HG02852 (cell line): ENCODE data around the gene MAN2A1.

ENCODE experiments used
- ATAC-seq: cut with Tn5 transposase; IDR thresholded peaks from one replicate; pipeline ENCODE4 v1.9.1; 2021; ENCODE audit warnings: mild to moderate bottlenecking, moderate library complexity; ENCODE audit not compliant: unreplicated experiment

MAN2A1 gene

DNA sequence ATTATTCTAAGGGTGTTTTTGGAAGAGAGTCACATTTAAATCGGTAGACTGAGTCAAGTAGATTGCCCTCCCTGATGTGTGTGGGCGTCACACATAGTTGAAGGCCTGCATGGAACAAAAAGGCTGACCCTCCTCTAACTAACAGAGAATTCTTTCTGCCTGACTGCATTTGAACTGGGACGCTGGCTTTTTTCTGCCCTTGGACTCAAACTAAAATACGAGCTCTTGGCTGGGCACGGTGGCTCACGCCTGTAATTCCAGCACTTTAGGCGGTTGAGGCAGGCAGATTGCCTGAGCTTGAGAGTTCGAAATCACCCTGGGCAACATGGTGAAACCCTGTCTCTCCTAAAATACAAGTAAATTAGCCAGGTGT is 209.4 kb downstream of the MAN2A1 start:
- no peak for ATAC-seq

DNA sequence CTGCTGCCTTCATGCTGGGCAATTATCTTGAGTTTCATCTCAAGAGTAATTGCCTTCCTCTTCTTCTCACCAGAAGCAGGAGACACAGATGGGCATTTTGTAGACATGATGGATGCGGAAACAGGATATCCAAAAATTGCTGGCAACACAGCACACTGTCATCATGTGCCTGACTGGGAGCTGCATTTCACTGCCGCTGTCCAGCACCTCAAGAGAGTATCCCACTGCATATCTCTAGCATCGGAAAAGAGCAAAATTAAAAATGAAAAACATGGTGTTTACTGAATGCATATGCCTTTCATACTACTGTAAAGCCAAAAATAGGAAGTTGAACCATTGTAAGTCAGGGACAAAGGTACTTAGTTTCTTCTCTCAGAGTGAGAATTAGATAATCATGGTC is 210.7 kb downstream of the MAN2A1 start:
- ATAC-seq = no peak

DNA sequence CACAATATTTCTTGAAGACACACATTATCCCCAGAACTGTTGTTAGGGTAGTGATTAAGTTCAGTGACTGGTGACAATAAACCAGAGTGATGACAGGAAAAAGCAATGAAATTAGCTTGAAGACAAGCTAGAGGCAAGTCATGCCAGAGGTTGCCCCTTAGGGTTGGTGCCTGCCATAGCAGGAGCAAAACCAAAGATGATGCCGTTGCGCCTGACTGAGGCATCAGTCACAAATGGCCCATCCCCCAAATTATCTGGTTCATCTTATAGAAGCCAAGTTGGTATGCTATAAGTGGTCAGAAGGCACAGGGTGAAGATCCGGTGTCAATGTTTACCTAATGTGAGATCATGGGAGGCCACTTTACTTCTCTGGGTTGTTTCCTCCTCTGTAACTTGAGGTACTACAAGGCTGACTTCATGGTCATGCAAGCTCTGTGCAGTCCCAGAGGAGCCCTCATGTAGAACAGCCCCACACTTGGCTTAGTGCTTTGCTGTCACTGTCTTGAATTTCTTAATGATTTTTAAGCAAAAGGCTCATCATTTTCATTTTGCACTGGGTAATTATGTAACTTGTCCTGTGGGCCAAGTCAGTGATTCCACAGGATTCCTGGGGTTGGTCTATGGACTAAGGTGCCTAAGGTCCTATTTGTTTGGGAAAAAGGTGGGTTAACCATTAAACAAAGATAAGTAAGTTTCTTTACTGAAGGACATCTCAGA is 211.3 kb downstream of the MAN2A1 start:
- ATAC-seq = no peak

DNA sequence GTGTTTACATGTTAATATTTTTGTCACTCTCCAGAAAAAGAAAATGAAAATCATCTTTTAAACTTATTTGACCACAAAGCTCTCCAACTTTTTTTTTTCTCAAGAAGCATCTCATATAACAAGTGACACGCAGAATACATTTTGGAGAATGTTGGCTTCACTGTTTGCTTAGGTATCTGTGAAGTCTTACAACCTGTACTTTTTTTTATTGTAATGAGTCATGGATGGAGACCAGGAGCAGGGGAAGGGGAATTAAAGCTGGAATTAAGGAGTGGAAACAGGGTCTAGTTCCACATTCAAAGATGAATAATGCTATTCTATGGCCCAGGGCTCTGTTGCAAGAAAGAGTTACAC is 211.9 kb downstream of the MAN2A1 start:
- ATAC-seq = no peak

DNA sequence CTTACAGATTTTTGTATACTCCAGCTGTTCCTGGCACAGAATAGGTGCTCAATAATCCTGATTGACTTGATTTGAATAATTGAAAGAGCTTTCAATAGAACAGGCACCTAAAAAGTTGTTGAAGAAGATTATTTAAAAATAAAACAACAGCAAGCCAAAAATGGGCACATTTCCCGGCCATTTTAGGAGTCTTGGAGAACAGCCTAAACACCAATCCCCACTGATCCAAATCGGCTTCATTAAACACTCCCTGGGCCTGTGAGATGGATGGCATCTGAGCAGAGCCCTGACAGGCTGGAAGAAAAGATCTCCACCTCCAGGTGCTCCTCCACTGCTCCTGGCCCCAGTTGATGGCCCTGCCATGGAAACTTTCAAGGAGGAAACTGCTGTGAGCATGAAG is 213.3 kb downstream of the MAN2A1 start:
- no peak for ATAC-seq

DNA sequence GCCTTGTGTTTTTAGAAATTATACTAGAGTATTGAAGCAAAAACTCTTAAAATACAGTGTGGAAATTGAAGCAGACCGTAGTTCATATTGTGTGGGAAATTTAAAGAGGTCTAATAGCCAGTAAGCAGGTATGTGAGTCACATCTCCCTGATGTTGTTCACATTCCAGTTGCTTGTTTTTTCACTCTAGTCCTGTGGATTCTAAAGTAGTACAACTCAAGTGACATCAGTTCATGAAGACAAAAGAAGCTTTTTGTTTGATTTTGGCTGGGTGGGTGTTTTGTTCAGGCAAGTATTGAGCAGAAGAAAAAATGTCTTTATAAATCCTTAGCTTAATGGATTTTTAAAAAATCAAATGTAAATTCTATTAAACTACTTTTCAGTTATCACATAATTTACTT is 216.2 kb downstream of the MAN2A1 start:
- no peak for ATAC-seq

DNA sequence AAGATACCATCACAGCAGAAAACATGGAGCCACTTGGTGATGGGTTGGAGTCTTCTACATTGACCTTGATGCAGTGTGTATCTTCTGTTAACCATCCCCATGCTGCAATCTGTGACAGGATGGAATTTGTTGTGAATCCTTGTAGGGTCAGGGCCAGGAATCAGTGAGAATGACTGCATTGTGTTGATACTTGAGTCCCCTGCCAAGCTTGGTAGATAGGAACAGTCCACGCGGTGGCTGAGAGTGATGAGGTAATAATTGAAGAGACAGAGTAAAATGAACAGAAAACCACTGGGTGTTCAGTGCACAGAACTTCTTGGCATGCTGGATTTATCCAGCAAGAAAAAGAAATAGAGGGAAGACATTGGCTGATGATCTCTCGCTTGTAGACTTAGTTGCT is 217.5 kb downstream of the MAN2A1 start:
- no peak for ATAC-seq

DNA sequence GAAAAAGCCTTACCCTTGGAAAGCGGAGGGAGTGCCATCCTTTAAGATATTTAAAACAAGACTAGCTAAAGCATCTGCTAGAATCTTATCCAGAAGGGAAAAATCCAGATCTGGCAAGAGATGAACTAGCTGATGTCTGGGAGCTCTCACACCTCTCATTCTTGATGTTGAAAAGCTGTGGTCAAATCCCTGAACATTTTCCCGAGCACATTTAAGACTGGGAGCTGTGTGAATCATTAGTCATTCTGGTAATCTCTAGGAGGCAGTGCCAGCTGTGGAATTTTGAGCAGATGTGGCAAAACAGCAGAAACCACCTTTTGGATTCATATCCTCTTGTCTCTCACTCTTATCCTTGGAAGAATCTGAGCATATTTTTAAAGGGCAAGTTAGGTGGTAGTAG is 218.0 kb downstream of the MAN2A1 start:
- ATAC-seq = no peak

DNA sequence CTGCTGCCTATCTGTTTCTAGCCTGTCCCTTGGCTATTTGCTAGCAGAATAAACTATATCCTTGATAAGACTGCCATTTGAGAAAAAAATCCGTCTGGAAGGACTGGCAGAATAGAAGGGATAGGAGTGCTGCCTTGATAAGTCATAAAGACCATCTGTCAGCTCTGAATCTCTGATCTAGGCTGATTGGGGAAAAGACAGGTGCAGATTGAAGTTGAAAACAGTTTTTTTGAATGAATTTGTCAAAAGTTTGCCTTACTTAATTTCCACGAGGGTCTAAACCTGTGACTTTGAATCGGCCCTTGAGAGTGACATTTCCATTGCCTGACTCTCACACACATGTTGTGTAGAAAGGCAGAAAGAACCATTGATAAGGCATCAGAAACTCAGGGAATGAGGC is 218.6 kb downstream of the MAN2A1 start:
- ATAC-seq = no peak

DNA sequence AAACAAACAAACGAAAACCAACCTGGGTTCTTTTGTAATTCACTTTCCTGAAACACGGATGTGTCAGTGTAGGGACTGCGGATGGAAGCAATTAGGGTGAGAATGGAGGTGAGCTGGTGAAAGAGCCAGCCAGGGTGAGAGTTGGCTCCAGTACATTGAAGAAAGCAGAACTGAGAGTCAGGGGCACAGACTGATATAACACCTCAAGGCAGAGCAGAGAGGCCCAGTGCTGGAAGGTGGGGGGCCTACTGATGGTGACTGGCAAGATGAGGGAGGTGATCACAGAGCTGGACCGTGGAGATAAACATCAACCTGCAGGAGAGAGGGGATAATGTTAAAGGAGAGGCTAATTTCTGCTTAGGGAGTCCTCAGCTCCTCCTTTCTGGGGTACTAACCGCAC is 221.1 kb downstream of the MAN2A1 start:
- no peak for ATAC-seq

DNA sequence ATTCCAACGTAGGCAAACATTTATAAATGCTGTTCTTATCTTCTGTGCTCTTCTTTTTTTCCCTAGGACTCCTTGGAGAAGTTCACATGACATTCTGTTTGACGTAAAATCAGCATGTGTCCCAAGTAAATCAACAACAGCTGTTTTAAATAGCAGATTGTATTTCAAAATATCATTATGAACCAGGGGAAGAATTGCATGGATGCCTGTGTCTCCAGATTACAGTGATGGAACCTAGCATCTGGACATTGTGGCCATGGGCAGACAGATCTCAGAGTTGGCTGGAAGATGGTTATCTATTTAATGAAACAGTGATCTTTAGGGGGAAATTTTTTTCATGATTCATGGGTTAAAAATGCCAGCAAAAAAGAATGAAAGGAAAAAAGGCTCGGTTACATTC is 222.0 kb downstream of the MAN2A1 start:
- ATAC-seq = no peak

DNA sequence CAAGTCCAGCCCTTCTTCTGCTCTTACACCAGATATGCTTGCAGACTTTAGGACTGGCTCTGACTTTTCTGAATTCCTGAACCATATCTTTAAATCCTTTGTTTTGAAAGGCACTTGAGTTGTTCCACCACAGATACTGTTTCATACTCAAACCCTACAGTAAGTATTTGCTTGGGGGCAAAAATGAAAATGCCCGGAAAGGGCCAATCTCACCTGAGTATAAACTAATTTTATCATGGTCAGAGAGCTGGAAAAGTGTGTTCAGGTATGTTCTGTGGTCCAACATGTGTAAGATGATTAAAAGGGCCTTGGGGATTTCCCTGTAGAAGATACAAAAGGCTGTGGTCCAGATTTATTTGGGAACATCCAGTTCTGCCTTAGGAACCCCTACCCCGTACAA is 225.2 kb downstream of the MAN2A1 start:
- ATAC-seq = no peak

DNA sequence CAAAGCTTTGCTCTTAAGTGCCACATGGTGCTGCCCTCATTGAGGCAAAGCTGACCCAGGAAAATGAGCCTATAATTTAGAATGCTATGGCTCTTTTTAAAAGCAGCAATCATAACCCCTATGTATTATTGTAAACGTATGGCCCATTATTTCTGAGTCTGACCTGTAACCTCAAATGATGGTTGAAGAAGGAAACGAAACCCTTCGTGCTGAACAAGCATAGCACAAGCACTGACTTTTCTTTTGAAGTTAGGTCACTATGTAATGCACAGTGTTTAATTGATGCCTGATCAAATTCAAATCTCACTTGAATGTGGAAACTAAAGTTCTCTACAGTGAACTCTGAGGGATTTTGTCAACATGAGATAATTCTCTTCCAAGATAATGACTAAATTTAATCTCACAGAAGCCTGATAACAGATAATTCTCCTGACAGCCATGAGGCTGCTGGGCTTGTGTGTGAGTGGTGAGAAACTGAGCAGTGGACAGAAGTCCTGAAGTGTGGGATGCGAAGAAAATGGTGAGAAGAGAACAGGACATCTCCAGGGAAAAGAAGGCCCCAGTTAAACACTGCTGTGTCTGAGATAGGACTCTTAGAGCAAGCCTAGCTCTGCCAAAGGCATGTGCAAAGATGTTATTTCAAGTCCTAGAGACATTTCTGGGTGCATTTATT is 226.9 kb downstream of the MAN2A1 start:
- no peak for ATAC-seq
